RWPE1 (cell line): ENCODE data around the gene SFXN3.

Experiments
- CTCF ChIA-PET: fragments of 350-600 bp; sonication (Branson Sonifier 250); formaldehyde crosslinking; extraction: SDS; loops from one replicate; lab custom pipeline; 2021; lab: Yijun Ruan, JAX
- POLR2A ChIA-PET: fragments of 400-600 bp; formaldehyde crosslinking; extraction: SDS; loops from one replicate; lab custom pipeline; 2020; ENCODE audit warnings: antibody characterized with exemption; ENCODE audit not compliant: low non-redundant PET; lab: Yijun Ruan, JAX
- DNase-seq: peaks from one replicate; pipeline ENCODE4 v3.0.0; 2012; ENCODE audit warnings: low spot score
- H3K27ac ChIP-seq: fragments of 450-650 bp; 2 replicates; pipeline ENCODE4 v1.5.1; 2017
- CTCF ChIP-seq: fragments of 450-650 bp; conservative IDR thresholded peaks from 2 replicates; pipeline ENCODE4 v1.5.1; 2017; ENCODE audit warnings: low read depth, mild to moderate bottlenecking

Gene SFXN3

DNA sequence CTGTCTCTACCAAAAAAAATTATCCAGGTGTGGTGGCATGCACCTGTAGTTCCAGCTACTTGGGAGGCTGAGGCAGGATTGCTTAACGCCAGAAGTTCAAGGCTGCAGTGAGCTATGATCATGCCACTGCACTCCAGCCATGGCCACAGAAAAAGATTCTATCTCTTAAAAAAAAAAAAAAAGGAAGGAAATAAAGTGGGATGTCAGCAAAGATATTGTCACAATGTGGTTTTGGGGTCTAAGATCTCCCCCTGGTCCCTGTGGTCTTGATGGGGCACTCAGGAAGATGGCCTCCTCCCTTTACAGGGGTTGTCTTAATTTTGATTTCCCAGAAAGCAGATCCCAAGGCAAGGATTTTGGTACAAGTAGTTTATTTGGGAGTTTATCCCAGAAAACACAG lies 23.3 kb downstream of the SFXN3 start:
- TF ChIP-seq CTCF = no peak
- no peak for DNase-seq
- CTCF ChIA-PET = interaction anchor here (0.6 kb wide), 2 partner anchors 26 to 41 kb away, joined by 3 read pairs; no protein-coding TSS in a partner anchor
- POLR2A ChIA-PET = interaction anchor here (0.6 kb wide), 1 partner anchor 46 kb away, joined by 6 read pairs; no protein-coding TSS in a partner anchor
- H3K27ac ChIP-seq = peak overlapping the region; percentile 50

DNA sequence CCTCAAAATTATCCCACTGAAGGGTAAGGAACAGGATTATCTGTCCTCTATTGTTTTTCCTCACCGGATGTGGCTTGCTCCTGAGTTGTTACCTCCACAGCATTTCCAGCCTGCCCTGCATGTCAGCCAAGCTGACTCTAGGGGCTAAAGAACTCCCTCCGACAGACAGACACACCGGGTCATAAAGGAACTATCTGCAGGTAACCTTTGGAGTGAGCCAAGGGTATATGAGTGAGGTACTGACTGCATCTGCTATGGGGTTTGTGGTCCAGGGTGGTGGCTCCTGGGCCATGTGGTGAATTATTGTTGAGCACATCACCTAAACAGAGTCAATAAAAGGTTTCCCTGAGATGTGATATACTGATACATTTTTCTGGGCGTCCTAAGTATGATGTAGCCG lies 23.8 kb downstream of the SFXN3 start:
- TF ChIP-seq CTCF = no peak
- no peak overlapping the region for H3K27ac ChIP-seq
- no peak for DNase-seq
- ChIA-PET POLR2A (no interaction called here), CTCF (interaction anchor here (1.1 kb wide), 2 partner anchors 14 to 23 kb away, joined by 3 to 6 read pairs; partner anchors contain the start of gene SFXN3)

GRCh38 chr10:101055411-101055810 lies 24.4 kb downstream of the SFXN3 start:
- POLR2A ChIA-PET = no interaction called here
- DNase-seq = no peak
- no peak for TF ChIP-seq CTCF
- H3K27ac ChIP-seq = no peak overlapping the region
- CTCF ChIA-PET = interaction anchor here (1.1 kb wide), 2 partner anchors 14 to 24 kb away, joined by 3 to 6 read pairs; partner anchors contain the start of gene SFXN3

DNA sequence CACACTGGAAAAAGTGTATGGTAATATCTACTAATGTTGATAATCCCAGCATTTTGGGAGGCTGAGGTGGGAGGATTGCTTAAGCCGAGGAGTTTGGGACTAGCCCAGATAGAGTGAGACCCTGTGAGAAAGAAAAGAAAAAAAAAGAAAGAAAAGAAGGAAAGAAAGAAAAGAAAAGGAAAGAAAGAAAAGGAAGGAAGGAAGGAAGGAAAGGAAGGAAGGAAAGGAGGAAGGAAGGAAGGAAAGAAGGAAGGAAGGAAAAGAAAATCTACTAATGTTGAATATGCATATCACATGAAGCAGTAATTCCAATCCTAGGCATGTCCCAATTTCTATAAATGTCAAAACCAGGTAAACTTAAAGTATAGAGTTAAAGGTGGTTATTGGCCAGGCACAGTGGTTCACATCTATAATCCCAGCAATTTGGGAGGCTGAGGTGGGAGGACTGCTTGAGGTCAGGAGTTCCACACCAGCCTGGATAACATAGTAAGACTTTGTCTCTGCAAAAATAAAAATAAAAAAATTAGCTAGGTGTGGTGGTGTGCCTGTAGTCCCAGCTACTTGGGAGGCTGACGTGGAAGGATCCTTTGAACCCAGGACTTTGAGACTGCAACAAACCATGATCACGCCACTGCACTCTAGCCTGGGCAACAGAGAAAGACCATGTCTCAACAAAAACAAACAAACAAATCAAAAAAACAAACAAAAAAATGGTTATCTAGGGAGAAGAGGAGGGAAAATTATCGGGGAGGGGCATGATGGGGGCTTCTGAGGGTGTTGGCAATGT lies 25.5 kb downstream of the SFXN3 start:
- POLR2A ChIA-PET = no interaction called here
- CTCF ChIA-PET = interaction anchor here (0.7 to 3.6 kb wide), 5 partner anchors 12 to 1769 kb away, joined by 3 to 20 read pairs (median 8); no protein-coding TSS in a partner anchor
- DNase-seq = no peak
- H3K27ac ChIP-seq = no peak overlapping the region
- TF ChIP-seq CTCF = no peak

GRCh38 chr10:101060036-101060950 lies 29.3 kb downstream of the SFXN3 start:
- CTCF ChIA-PET = interaction anchor here (0.5 to 2.0 kb wide), 13 partner anchors 8 to 1745 kb away, joined by 3 to 10 read pairs (median 5); no protein-coding TSS in a partner anchor
- peak; percentile 91 for TF ChIP-seq CTCF
- DNase-seq = peak; percentile 94
- POLR2A ChIA-PET = interaction anchor here (0.6 to 2.2 kb wide), 6 partner anchors 8 to 81 kb away, joined by 3 to 11 read pairs (median 4); no protein-coding TSS in a partner anchor
- peak overlapping the region; percentile 94 for H3K27ac ChIP-seq
